Activated CD4-positive, alpha-beta T cell treated with anti-CD3 and anti-CD28 coated beads, Interleukin-2, amount 50 U/mL, for 48 hours (primary cell): ENCODE results near the gene GUCA2A.

ENCODE experiments used
- DNase-seq, 2 experiments: peaks; one replicate each; pipeline ENCODE4 v3.0.0-alpha.2; 2020

GUCA2A gene

DNA sequence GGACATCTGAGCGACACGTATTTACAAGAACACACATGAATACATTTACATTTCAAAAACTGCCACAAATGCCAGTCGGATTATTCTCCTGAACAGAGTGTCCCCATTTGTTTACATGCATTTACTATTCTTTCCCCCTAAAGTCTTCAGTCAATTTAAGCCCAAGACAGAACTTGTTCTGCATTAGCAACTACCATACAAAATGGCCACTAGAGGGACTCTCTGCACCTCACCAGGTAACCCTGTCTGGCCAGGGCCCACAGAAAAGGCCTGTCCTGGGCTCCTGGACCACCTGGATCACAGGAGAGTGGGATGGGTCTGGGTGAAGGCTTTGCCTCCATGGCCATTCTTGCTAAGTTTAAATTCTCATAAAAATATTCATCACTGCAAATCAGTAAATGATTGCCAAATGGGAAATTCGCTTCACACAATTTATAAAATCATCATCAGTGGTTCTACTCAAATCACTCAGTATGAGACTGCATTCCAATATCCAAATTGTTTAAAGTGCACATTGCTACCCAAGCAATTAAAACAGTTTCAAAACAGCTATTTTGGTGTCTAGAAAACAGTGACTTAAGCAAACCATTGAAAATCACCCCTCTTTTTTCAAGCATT lies 12.5 kb upstream of the GUCA2A start:
- DNase-seq = no peak

DNA sequence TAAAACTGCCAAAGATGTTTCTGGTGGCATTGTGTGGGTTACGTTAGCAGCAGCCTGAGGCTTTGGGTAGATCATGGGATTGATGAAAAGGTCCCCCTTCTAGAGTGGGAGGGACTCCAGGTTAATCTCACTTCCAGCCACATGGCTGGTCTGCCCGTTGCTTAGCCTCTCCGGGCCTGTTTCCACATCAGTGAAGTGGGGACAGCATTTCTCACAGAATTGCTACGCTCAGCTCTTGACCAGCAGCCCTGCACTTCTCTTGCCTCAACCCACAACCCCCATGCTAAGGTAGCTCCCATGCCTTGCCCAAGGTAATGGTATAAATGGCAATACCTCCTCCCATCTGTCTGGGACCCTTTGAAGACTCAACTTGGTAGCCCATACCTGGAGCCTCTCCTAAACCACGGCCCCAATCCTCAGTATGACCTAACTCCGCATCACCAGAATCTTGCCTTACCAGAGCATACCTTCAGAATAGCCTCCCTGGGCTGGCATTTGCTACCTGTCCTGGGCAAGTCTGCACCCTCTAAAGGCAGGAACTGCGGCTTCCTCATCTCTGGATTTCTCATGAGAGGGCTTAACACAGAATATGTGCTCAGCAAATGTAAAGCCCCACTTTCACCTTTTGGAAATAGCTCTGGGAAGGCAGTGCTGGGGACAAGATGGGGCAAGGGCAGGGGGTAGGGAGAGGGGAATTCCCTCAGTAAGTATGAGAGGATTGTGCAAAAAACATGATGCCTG lies 10.9 kb upstream of the GUCA2A start:
- DNase-seq = no peak

DNA sequence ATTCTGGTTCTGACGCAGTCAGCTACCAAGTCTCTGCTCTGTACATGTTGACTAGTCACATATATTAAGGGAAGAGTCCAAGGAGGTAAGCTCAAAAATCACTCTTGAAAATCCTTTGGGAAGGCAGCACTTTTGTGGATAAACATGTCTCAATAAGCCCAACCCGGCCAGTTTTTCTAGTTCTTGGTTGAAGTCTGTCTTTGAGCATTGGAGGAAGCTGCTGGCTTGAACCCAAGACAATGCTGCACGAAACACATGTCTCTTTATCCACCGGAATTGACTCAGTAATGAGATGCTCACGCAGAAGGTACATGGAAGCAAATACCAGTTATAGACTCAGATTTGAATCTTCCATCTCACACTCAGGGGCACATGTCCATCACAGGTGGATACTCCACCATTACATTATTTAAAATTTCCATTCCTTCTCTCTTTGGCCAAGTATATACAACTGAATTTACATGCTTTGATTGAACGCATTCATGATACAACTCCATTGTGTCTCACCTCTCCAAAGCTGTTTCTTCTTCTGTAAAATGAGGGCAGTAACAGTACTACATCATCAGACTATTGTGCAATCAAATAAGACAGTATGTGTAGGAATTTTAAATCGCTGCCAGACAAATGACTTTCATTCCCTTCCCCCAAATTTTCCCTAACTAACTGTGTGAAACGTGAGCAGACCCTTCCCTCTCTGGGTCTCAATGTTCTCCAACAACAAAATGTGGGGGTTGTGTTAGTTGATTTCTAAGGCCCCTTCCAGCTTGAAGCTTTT lies 9.6 kb upstream of the GUCA2A start:
- DNase-seq = no peak

DNA sequence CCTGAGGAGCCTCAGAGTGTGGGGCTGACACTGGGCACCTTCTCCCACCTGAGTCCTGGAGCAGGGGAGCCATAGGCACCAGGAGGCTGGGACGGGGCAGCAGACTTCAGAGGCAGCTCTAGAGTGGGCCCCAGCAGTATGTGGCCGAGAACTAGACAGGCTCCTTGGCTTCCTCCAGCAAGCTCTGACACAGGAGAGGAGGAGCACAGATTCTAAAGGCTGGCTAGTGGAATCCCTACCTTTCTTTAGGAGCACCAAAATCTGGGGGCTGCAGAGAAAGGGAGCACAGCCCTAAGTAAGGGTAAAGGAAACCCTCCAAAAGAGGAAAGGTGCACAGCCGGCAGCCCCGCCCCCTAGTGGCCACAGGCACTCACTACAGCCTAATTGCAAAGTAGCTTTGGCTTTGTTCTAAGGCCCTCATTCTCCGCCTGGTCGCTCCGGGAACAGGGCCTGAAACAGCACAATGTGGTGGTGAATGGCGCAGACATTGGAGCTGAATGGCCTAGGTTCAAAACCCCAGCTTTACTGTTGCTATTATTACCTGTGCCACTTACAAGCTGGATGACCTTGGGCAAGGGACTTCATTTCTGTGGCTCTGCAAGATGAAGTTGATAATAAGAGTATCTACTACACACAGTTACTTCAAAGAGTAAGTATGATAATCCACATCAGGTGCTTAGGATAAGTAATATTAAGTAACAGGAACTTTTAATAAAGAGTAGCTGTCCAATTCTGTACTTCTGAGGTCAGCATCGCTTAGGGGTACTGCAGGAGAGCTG lies 8.8 kb upstream of the GUCA2A start:
- peak; percentile 69 to 75 for DNase-seq

DNA sequence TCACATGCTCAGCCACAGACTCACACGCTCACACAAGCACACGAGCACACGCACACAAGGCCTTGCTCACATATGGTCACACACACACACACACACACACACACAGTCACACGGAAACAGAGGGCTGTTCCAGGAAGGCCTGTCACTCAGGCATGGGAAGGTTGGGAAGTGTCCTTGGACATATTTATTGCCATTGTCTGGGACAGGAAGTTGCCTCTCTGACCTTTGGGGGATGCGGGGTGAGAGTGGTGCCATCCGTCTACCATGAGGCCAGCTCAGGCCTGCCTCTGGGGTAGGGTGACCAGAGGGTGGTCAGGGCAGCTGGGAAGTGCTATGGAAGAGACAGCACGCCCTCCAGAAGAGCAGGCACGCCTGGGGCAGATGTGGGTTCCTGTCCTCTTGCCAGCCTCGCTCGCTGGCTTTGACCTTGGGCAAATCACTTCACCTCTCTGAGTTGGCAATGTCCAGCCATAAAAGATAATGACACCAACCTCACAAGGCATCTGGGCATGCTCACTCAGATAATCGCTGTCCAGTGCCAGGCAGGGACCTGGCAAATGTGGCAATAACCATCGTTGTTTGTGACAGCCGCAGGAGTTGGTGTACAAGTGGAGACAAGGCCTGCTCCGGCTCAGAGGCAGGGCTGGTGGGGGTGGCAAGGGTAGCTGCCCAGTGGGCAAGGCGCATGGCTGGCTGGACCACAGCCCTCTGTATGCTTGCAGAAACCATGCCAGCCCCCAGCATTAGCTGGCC lies 8.0 kb upstream of the GUCA2A start:
- no peak for DNase-seq

DNA sequence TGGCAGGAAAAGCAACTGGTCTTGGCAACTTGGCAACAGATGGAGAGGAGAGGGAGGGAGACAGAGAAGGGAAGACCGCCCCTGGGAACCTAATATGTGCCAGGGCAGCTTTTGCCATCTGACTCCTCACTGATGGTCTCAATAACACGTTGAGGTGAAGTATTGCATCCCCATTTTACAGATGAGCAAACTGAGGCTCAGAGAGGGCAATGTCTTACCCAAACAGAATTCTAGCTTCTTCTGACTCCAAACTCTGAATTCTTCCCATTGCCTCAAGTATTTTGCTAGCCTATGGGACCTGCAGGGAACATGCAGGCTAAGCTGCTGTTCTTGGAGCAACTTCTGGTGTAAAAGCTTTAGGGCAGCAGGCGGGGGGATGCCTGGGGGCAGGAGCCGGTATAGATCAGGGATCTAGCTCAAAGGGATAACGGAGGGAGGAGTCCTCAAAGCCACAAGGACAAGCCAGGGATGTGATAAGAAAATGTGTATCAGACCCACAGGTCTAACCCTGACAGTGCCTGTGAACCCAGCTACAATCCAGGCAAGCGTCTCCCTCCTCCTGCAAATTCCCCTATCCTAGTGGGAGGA lies 7.2 kb upstream of the GUCA2A start:
- no peak for DNase-seq

DNA sequence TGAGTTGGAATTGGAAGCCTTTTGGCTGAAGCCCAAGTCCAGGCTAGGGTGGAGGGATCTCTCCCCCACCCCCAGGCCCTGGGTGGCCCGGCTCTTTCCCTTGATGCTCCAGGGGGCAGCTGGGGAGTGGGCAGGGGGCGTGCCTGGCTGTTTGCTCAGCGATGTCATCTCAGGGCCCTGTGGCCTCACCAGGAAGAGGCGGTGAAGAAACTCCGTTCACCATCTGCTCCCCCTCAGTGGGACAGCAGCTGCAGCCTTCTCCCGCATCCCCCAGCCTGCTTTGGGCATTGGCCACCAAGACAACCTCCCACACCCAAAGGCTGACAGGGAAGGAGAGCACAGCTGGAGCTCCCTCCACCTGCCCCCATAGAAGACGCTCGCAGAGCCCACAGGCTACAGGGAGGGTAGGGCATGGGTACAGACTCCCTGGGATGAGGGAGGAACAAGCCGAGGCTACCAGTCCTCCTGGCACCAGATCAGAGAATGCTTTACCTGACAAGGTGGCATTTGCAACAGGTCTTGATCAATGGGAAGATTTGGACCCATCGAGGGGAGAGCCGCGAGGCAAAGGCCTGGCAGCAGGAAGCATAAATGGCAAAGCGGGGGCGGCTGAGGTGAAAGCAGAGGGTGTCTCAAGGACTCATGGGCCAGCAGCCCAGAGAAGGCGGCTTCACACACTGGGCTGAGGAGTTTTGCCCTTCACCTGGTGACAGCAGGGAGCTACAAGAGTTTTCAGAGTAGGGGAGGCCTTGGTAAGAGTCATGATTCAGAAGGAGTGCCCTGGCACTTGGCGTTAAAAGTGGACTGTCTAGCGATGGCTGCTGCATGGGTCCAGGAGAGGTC lies 6.5 kb upstream of the GUCA2A start:
- no peak for DNase-seq

DNA sequence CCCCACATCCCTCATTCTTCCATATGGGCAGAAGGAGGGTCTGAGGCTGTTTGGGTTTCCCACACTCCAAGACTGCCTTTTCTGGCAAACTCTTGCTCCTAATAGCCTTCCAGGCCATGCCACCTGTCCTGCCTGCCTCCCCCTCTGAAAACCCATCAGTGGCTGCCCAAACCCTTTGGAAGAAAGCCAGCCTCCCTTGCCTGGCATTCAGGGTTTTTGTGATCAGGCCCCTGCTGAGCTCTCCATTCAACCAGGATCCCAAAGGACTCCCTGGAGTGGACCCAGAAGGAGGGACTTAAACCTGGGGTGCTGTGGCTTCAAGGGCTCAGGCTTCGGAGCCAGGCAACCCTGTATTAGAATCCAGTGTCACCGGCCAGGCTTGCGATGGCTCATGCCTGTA lies 4.2 kb upstream of the GUCA2A start:
- no peak for DNase-seq

DNA sequence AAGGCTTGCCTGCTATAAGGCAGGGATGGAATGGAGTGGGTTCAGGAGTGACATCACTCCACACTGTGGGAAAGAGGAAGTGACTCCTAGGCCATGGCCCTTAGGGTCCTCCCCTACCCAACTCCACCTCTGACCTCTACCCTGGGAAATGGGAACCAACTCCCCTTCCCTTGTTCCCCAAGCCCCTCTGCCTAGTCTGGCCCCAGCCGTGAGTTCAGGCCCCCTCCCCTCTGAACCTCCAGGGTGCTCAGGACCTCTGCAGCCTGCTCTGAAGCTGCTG lies 3.8 kb upstream of the GUCA2A start:
- DNase-seq = no peak

DNA sequence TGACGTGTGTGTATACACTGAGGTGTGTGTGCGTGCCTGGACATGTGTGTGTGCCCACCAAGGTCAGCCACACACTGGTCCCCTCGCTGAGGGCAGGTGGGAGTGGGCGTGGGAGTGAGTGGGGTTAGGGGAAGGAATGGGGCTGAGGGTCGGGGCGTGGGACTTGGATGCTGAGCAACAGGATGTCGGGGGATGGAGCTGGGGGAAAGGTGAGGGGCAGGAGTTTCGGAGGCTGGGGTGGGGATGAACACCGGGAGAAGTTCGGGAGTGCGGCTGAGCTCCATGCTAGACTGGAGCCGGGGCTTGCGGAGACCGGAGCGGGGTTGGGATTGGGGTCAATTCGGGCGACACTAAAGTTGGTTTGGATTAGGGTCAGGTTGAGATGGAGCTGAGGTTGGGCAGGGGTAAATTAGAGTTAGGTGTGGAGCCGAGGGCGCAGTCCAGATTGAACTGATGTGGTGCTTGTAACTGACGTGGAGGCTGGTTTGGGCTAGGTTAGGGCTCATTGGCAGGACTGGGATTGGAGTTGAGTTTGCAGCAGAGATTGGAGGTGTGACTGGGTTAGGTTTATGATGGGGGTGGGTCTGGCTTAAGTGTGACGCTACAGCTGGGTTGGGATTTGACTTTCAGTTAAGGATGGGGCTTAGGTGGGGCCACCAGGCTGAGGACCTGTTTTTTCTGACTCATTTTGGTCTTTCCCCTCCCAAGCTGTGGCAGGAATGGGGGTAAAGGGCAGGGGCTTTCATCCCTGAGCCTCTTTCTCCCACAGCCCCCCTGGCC lies 3.3 kb upstream of the GUCA2A start:
- no peak for DNase-seq

DNA sequence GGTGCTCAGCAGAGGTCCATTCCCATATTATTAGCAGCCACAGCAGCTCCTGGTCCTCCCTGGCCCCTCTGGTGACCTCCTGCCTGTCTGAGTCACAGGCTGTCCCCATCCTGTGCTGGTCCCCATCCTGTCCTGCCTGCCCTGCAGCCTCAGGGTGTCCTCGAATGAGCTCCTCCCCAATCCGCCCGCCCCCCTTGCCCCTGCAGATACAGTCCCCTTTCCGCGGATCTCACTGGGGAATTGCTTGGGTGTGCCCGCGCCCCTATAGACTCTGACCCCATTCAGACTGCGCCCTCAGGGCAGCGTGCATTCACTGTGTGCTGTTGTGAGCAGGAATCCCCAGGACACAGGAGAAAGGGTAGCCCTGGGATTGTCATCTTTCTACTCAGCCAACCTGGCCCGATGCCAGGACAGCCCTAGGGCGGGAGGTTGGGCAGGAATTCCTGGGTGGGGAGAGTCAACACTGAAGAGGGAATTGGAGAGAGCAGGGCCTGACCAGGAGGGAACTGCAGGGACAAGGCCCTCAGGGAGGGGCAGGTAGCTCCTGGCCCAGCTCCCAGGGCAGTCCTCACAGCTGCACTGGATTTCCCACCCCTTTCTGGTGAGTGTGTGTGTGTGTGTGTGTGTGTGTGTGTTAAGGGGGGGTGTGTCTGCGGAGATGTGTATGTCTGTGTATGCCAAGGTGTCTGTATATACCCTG lies 1.1 kb upstream of the GUCA2A start:
- DNase-seq = no peak

DNA sequence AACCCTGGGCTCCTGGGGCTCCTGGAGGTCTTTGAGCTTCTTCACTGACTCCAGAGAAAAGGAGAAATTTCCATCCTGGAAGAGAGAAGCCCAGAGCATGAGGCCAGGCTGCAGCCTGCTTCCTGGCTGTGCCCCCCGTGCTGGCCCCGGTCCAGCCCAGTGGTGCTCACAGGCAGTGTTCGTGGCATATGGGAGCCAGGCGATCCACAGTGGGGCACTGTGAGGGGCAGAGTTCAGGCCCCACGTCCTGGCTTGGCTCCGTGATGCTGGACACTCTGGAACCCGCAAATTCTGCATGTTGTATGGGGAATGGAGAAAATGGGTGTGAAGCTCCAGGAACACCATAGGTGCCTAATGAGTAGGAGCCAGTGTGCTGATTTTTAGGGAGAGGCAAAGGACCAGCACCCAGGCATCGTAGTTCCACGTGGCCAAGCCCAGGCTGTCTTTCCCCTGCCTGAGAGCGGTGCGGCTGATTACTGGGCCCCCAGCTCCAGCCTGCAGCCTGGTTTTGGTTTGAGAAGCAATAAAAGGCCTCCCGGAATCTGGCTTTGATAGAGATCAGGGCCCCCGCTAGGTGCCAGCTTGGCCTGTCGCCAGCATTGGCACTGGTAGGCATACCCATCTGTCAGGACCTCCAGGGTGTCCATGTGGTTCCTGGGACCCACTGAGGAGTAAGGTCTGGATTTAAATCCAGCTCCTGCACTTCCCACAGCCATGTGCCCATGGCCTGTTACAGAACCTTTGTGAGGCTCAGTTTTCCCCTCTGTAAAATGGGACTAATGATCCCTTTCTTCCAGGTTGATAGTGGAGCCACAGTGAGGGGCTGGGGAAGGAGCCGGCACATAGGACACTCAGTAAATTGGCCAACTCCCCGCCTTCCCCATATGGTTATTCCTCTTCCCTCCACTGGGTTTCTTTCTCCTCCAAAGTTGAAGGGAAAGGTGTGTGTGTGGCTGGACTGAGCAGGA lies 725 bp downstream of the GUCA2A start:
- no peak for DNase-seq

DNA sequence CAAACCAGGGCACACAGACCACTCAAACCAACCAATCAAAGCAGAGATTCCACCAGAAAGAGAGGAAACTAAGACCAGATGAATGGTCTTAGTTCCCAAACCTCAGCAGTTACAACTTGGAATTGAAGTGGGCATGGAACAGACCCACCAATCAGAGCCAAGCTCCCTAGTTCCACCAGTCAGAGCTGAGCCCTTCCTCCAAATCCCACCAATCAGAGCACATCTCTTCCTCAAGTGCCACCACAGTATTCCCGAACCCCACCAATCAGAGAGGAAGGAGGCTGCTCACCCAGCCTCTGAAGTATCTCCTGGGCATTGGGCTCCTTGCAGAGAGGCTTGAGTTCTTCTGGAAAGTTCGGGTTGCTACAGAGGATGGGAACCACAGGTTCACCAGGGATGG lies 1.4 kb downstream of the GUCA2A start:
- DNase-seq = no peak

DNA sequence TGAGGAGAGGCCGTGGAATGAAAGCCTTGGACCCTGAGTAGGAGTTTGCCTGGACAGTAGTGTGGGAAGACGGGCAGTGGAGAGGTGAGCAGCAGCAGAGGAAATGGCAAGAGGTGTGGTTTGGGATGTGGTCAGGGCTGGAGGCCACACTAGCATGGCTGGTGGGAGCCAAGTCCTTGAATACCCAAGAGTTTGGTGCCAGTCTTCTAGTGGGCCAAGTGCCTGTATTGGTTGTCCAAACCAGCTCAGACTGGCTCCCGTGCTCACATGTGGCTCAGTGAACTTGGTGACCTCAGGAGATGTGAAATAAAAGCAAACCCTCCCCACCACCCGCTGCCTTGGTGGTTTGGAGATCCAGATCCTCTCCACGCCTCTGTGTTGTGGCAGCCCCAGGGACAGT lies 2.4 kb downstream of the GUCA2A start:
- no peak for DNase-seq

DNA sequence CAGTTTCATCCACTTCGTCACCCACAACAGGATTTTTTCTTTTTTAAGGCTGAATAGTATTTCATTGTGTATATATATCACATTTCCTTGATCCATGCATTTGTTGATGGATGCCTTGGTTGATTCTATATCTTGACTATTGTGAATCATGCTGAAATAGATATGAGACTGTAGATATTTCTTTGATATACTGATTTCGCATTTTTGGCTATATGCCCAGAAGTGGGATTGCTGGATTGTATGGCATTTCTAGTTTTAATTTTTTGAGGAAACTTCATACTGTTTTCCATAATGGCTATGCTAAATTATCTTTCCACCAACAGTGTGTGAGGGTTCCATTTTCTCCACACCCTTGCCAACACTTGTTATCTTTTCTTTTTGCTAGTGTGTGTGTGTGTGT lies 6.4 kb downstream of the GUCA2A start:
- DNase-seq = no peak

DNA sequence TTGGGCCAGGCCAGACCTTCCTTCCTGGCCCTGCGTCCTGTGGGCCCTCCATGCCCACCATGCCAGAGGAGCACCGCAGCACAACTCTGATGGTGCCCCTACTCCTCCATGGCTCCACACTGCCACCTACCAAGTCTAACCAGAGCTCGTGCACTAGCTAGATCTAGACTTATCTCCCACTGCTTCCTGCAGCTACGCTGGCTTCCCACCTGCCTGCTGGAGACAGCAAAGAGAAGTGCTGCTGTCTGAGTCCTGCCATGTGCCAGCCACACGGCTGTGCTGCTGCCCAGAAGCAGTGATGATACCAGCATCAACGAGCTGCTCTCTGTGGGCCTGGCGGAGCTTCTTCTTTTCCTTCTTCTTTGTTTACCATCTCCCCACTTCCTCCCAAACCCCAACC lies 6.9 kb downstream of the GUCA2A start:
- no peak for DNase-seq

DNA sequence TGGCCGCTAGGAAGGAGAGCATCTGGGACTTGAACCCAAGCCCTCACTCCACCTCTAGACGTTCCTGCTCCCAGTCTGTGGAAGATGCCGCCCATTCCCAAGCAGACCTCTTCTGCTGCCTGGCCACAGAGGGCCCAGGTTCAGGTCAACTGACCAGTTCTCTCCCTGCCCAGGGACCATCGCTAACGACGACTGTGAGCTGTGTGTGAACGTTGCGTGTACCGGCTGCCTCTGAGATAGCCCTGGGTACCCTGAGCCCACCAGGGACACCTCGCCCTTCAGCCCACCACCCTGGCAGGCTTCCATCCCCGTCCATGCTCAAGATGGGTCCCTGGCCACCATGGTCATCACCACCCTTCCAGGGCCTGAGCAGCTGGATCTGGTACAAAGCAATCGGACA lies 9.2 kb downstream of the GUCA2A start:
- no peak for DNase-seq

DNA sequence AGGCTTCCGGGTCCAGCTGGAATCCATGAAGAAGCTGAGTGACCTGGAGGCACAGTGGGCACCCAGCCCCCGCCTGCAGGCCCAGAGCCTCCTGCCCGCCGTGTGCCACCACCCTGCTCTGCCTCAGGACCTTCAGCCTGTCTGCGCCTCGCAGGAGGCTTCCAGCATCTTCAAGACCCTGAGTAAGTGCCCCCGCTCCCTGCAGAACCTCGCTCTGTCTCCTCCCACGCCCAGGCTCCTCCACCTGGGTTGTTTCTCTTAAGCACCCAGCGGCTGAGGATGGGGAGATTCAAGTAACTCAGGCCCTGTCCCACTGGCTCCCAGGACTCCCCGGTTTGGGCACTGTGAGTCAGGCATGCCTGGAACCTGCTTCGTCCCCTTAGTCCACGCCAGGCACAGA lies 9.9 kb downstream of the GUCA2A start:
- DNase-seq = no peak

DNA sequence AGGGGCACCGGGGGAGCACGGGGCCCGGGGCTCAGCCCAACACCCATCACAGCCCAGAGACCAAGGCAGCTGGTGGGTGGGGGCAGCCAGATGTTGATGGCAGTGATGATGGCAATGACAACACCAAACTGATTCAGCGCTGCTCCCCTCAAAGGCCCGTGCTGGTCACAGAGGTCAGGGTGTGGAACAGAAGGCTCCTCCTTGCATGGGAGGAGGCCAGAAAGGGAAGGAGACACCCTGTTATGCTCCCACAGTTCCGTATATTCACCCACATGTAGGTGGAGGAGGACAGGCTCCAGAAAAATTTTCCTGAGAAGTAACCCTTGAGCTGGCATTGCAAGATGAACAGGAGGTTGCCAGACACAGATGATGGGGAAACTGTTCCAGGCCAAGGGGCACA lies 10.9 kb downstream of the GUCA2A start:
- no peak for DNase-seq
